ENCODE data around the gene CRISP1. TPM values are rescaled to one million over a fixed set of nuclear protein-coding genes. Genes with fewer than 3 reads are reported as not detected.

CRISP1 gene
- not detected in 2 replicates for total RNA-seq (2014; rRNA removed; shearing (Covaris generic))

DNA sequence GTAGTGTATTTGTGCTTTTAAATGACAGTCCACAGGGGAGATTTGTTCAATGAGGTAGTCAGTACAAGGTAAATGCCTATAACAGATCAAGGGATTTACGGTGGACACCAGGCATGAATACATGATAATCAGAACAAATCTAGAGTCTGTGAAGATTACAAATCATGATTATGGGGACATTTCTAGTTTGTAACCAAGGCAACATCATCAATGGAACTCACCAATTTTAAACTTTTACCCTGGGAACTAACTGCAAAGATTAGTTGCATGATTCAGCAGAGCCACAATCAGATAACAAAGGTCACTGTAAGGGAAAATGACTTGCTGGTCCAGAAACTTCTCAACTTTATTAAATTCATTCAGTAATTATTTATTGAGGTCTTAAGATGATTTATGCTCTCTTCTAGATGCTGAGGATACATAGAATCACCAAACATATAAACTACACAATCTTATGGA lies at the start of gene CRISP1:
TSS of gene CRISP1 (minus strand) at position 51 of the 459 bp plus-strand sequence. CDS start 9,135 bp downstream, outside the sequence.

DNA sequence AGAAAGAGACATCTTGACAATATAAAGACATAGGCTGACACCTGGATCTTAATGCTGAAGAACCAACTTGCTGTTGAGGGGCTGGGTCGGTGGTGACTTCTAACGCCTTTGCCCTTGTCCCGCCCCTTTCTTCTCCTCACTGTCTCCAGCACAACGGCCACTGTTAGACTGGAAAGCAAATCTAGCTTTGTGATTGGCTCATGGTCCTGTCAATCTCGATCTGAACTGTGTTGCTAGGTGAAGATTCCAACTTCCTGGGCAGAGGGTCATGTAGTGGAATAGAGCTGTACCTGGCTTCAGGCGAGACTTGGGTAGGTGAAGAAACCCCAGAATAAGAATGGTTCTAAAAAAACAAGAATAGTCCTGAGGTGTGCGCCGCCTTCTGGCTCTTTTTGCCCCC lies 79.2 kb downstream of the CRISP1 start, which contains the start of gene PGK2:
TSS of gene PGK2 (minus strand) at position 110 of the 400 bp plus-strand sequence. CDS start at position 12, 98 bp downstream.

Other genes starting within 250 kb of the CRISP1 start
- gene RHAG, start 229.7 kb downstream of the CRISP1 start, total RNA-seq (2014; rRNA removed; shearing (Covaris generic)), result not detected in 2 replicates
- gene CRISP2, start 153.0 kb downstream of the CRISP1 start, total RNA-seq (2014; rRNA removed; shearing (Covaris generic)), result 0.29 TPM in 1 of 2 replicates, not detected in the other
- not detected in 2 replicates for gene CRISP3, start 122.1 kb downstream of the CRISP1 start, total RNA-seq (2014; rRNA removed; shearing (Covaris generic))
- not detected in 2 replicates for gene PGK2, start 79.2 kb downstream of the CRISP1 start, total RNA-seq (2014; rRNA removed; shearing (Covaris generic))
- not detected in 2 replicates for gene DEFB114, start 97.6 kb upstream of the CRISP1 start, total RNA-seq (2014; rRNA removed; shearing (Covaris generic))
- not detected in 2 replicates for gene DEFB113, start 103.1 kb upstream of the CRISP1 start, total RNA-seq (2014; rRNA removed; shearing (Covaris generic))
- gene DEFB110, start 155.5 kb upstream of the CRISP1 start, total RNA-seq (2014; rRNA removed; shearing (Covaris generic)), result not detected in 2 replicates
- not detected in 2 replicates for gene DEFB112, start 183.4 kb upstream of the CRISP1 start, total RNA-seq (2014; rRNA removed; shearing (Covaris generic))

Measured in A375 (cell line).